ENCODE measurements around the gene STRC. TPM values are rescaled to one million over a fixed set of nuclear protein-coding genes. Genes with fewer than 3 reads are reported as not detected.

The STRC gene
- total RNA-seq, 1 donor from 2014 or later = 0.21 TPM

GRCh38 chr15:43552256-43552655 is 66.3 kb downstream of the STRC start:
- H3K36me3 ChIP-seq (ENCODE audit: control insufficient read depth, insufficient read depth, low read length) = no peaks in the 10 kb centered on the region
- DNase-seq (ENCODE audit: low read depth) = no peak
- TF ChIP-seq CTCF (IDR thresholded peaks at IDR 0.05; ENCODE audit: insufficient read depth, low read length, poor library complexity, severe bottlenecking) = no peak
- H3K27me3 ChIP-seq (ENCODE audit: control insufficient read depth, insufficient read depth, low read length) = no peaks in the 10 kb centered on the region
- H3K4me3 ChIP-seq (ENCODE audit: low read depth, low read length) = no peak overlapping the region

- no peak for DNase-seq (ENCODE audit: low read depth)
- no peak for TF ChIP-seq CTCF (IDR thresholded peaks at IDR 0.05; ENCODE audit: insufficient read depth, low read length, poor library complexity, severe bottlenecking)
- no peak overlapping the region for H3K4me3 ChIP-seq (ENCODE audit: low read depth, low read length)
- no peaks in the 10 kb centered on the region for H3K27me3 ChIP-seq (ENCODE audit: control insufficient read depth, insufficient read depth, low read length)
- no peaks in the 10 kb centered on the region for H3K36me3 ChIP-seq (ENCODE audit: control insufficient read depth, insufficient read depth, low read length)
Measured at GRCh38 chr15:43550527-43551363, 67.9 kb downstream of the STRC start.

Other genes starting within 250 kb of the STRC start
- 29.5 and 38.5 TPM in 2 replicates for gene ZSCAN29, start 247.8 kb downstream of the STRC start, total RNA-seq
- gene TUBGCP4, start 247.7 kb downstream of the STRC start, total RNA-seq = 8.9 and 12.8 TPM in 2 replicates
- gene TP53BP1, start 125.6 kb downstream of the STRC start, total RNA-seq = 34.8 and 46.8 TPM in 2 replicates
- 2.0 and 2.5 TPM in 2 replicates for gene MAP1A, start 101.2 kb downstream of the STRC start, total RNA-seq
- gene PPIP5K1, start 28.6 kb downstream of the STRC start, total RNA-seq = 20.8 and 26.2 TPM in 2 replicates
- gene CKMT1B, start 24.8 kb downstream of the STRC start, total RNA-seq = 3.7 and 5.1 TPM in 2 replicates
- gene CATSPER2, start 30.0 kb upstream of the STRC start, total RNA-seq = 1.8 and 5.0 TPM in 2 replicates
- gene CKMT1A, start 75.1 kb upstream of the STRC start, total RNA-seq = 6.5 and 8.8 TPM in 2 replicates
- gene PDIA3, start 127.6 kb upstream of the STRC start, total RNA-seq = 218 and 244 TPM in 2 replicates
- gene ELL3, start 158.2 kb upstream of the STRC start, total RNA-seq = 1.3 and 3.5 TPM in 2 replicates
- gene SERF2, start 173.5 kb upstream of the STRC start, total RNA-seq = 582 and 942 TPM in 2 replicates
- 0.46 TPM in 1 of 2 replicates, not detected in the other for gene SERINC4, start 181.4 kb upstream of the STRC start, total RNA-seq
- gene HYPK, start 181.8 kb upstream of the STRC start, total RNA-seq = 5.6 and 8.1 TPM in 2 replicates
- 25.5 and 28.6 TPM in 2 replicates for gene MFAP1, start 205.9 kb upstream of the STRC start, total RNA-seq
- gene WDR76, start 208.2 kb upstream of the STRC start, total RNA-seq = 2.1 and 4.5 TPM in 2 replicates

Measured in kidney epithelial cell (primary cell).